Breast epithelium (tissue), 4 donors: Measurements from ENCODE around the gene PDSS2. TPM values are rescaled to one million over a fixed set of nuclear protein-coding genes. Genes with fewer than 3 reads are reported as not detected.
"Not testable (repeated sequence)": the region's sequence is repeated elsewhere in the genome, so short reads cannot be mapped to it uniquely, and the experiment has no call there.

Experiments used
- DNase-seq, 2 donors: peaks; one replicate each; pipeline ENCODE4 v3.0.0-alpha.2; 2019; ENCODE audit warnings: low spot score in 2 of 2
- H3K27ac ChIP-seq, 2 donors: fragments of 200-600 bp; sonication (generic) in 1 of 2; one replicate each; pipeline ENCODE4 v1.5.1; 2016 to 2019; ENCODE audit warnings: mild to moderate bottlenecking in 1 of 2
- H3K27me3 ChIP-seq, 2 donors: fragments of 200-600 bp; sonication (generic) in 1 of 2; one replicate each; pipeline versions ENCODE4 v1.5.1 to v1.6.0; 2017 to 2019; ENCODE audit warnings: control low read depth in 1 of 2, mild to moderate bottlenecking in 1 of 2
- H3K36me3 ChIP-seq: fragments of 200-600 bp; one replicate; pipeline ENCODE4 v1.5.1; 2019
- H3K4me1 ChIP-seq, 2 donors: fragments of 200-600 bp; sonication (generic); one replicate each; pipeline ENCODE4 v1.5.1; 2016 to 2019; ENCODE audit warnings: control low read depth in 1 of 2
- H3K4me3 ChIP-seq, 3 donors: fragments of 200-600 bp; sonication (generic); 1 replicate in 2 of 3; 2 replicates in 1 of 3; pipeline ENCODE4 v1.5.1; 2016 to 2019; ENCODE audit warnings: mild to moderate bottlenecking in 3 of 3, moderate library complexity in 2 of 3
- H3K9me3 ChIP-seq, 2 donors: fragments of 200-600 bp; sonication (generic) in 1 of 2; one replicate each; pipeline ENCODE4 v1.5.1; 2016 to 2019; ENCODE audit warnings: control low read depth in 1 of 2
- POLR2A ChIP-seq: fragments of 450-650 bp; IDR thresholded peaks from one replicate; pipeline ENCODE4 v1.6.1; 2016; ENCODE audit warnings: antibody characterized with exemption, mild to moderate bottlenecking, moderate library complexity
- POLR2AphosphoS5 ChIP-seq, 3 donors: sonication (generic); formaldehyde crosslinking; IDR thresholded peaks; one replicate each; pipeline ENCODE4 v1.6.1; 2017; ENCODE audit warnings: antibody characterized with exemption in 3 of 3
- intact Hi-C: fragments of 100-400 bp; cut with DNase I; formaldehyde crosslinking; loops from one replicate; pipeline ENCODE4 v1.15.1; 2023; ENCODE audit warnings: low total_unique reads
- total RNA-seq, 3 donors: library from RNA; depleted of rRNA; stranded (reverse); fragments of >200 nt; gene quantifications; one replicate each; pipeline ENCODE4 v1.1.0, GENCODE V29; 2016
- TF ChIP-seq, protein P1 (sequence below), 3 donors: fragments of 450-650 bp; IDR thresholded peaks; one replicate each; pipeline ENCODE4 v1.5.1; 2016 to 2017; ENCODE audit warnings: antibody characterized with exemption in 3 of 3, mild to moderate bottlenecking in 3 of 3, moderate library complexity in 3 of 3

Gene PDSS2
- total RNA-seq, 3 donors from 2014 or later = 6.9 to 13.5 (median 11.1) TPM

DNA sequence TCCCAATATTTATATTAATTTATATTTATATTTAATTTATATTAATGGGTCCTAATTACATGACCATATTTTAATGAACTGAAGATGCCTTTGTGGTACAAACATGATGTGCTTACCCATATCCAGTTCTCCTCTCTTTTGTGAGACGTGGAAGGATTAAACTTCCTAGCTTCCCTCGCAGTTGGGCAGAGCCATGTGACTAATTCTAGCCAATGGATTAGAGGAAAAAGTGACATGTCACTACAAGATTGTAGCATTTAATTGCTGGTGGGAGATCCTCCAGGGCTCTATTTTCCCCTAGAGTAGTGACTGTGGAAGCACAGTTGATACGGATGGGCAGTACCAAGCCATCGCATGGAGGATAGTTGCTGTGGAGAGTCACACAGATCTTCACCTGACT is 25.8 kb upstream of the PDSS2 start:
- intact Hi-C loops = no loop called here
- TF ChIP-seq, protein P1, sequence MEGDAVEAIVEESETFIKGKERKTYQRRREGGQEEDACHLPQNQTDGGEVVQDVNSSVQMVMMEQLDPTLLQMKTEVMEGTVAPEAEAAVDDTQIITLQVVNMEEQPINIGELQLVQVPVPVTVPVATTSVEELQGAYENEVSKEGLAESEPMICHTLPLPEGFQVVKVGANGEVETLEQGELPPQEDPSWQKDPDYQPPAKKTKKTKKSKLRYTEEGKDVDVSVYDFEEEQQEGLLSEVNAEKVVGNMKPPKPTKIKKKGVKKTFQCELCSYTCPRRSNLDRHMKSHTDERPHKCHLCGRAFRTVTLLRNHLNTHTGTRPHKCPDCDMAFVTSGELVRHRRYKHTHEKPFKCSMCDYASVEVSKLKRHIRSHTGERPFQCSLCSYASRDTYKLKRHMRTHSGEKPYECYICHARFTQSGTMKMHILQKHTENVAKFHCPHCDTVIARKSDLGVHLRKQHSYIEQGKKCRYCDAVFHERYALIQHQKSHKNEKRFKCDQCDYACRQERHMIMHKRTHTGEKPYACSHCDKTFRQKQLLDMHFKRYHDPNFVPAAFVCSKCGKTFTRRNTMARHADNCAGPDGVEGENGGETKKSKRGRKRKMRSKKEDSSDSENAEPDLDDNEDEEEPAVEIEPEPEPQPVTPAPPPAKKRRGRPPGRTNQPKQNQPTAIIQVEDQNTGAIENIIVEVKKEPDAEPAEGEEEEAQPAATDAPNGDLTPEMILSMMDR (IDR thresholded peaks at IDR 0.05) = no peak
- TF ChIP-seq POLR2A = no peak
- TF ChIP-seq POLR2AphosphoS5 (IDR thresholded peaks at IDR 0.05) = no peak
- Histone ChIP-seq H3K36me3 (no peaks in the 10 kb centered on the region), H3K9me3 (no peaks in the 10 kb centered on the region), H3K27ac (no peak overlapping the region), H3K4me3 (no peak overlapping the region), H3K27me3 (peaks cover 0 to 23% of the 10 kb centered on the region in 2 donors), H3K4me1 (peaks cover 0 to 4% of the 10 kb centered on the region in 2 donors)
- no peak for DNase-seq

DNA sequence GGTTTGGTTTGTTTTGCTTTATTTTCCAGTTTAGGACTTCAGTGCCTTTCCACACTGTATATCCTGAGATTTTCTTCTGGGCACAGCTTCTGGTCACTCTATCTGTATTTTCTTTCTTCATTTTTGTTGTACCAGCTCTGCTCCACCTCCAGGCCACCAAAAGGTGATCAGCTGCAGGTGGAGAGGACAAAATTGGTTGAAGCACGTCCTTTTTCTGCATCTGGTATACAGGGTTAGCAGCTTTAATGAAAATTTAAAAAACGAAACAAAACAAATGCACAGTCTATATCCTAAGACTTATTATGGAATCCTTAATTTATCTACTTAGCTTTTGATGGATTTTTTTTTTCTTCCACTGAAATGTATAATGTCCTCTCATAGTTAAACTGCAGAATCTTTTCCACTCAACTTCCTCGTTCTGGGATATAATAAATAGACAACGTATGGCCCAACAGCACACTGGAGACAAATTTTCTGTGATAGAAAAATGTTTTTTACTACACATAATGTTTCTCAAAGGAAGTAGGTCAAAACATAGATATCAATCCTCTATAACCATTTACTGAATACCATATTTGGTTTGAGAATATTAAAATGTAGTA is 19.8 kb upstream of the PDSS2 start:
- intact Hi-C loops = no loop called here
- no peak overlapping the region for H3K27ac ChIP-seq
- no peak for DNase-seq
- no peak overlapping the region for H3K4me3 ChIP-seq
- no peaks in the 10 kb centered on the region for H3K4me1 ChIP-seq
- H3K36me3 ChIP-seq = no peaks in the 10 kb centered on the region
- H3K9me3 ChIP-seq = no peaks in the 10 kb centered on the region
- TF ChIP-seq POLR2AphosphoS5 (IDR thresholded peaks at IDR 0.05) = no peak
- TF ChIP-seq, protein P1 (IDR thresholded peaks at IDR 0.05) = no peak
- TF ChIP-seq POLR2A = no peak
- H3K27me3 ChIP-seq = no peaks in the 10 kb centered on the region

DNA sequence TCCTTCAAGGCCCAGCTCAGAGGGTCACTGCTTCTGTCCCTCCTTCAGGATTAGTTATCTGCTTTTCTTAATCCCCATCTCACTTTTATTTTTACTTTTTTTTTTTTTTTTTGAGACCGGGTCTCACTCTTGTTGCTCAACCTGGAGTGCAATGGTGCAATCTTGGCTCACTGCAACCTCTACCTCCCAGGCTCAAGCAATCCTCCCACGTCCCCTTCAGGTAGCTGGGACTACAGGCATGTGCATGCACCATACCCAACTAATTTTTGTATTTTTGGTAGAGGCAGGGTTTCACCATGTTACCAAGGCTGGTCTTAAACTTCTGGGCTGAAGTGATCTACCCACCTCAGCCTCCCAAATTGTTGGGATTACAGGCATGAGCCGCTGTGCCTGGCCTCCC is 16.5 kb upstream of the PDSS2 start:
- intact Hi-C loops, H3K27ac ChIP-seq, H3K4me3 ChIP-seq, DNase-seq, H3K36me3 ChIP-seq, H3K4me1 ChIP-seq, H3K27me3 ChIP-seq, H3K9me3 ChIP-seq: not testable (repeated sequence)

DNA sequence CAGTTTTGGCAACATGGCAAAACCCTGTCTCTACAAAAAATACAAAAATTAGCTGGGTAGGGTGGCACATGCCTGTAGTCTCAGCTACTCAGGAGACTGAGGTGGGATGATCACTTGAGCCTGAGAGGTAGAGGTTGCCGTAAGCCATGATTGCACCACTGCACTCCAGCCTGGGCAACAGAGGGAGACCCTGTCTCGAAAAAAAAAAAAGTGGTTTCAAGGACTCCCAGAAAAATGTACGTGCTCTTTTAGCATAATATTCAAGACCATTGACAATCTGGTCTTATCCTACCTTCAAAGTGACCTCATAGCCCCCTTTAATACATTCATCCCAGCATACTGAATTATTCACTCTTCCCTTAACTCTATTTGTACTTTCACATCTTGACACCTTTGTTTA is 16.0 kb upstream of the PDSS2 start:
- H3K27ac ChIP-seq, intact Hi-C loops, H3K4me1 ChIP-seq, H3K27me3 ChIP-seq, H3K9me3 ChIP-seq, H3K4me3 ChIP-seq, H3K36me3 ChIP-seq, DNase-seq: not testable (repeated sequence)

DNA sequence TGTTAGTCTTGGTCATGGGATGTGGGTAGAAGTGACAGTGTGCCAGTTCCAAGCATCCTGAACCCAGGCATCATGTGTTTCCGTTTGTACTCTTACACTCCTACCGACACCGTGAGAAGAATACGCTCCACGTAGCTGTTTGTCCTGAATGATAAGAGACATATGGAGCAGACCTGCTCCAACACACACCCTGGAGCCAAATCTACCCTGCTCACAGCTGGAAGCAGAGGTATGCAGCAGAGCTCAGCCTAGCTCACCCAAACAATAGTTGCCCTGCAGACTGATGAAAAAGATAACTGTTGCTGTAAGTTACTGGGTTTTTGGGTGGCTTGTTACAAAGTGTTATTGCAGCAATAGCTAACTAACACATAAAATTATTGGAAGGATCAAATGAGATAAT is 14.3 kb upstream of the PDSS2 start:
- no peak for DNase-seq
- Histone ChIP-seq H3K9me3 (no peaks in the 10 kb centered on the region), H3K27ac (no peak overlapping the region), H3K27me3 (no peaks in the 10 kb centered on the region), H3K4me1 (no peaks in the 10 kb centered on the region), H3K4me3 (no peak overlapping the region), H3K36me3 (no peaks in the 10 kb centered on the region)
- intact Hi-C loops = no loop called here
- TF ChIP-seq, protein P1 (IDR thresholded peaks at IDR 0.05) = no peak
- TF ChIP-seq POLR2A (no peak), POLR2AphosphoS5 (IDR thresholded peaks at IDR 0.05) (no peak)

DNA sequence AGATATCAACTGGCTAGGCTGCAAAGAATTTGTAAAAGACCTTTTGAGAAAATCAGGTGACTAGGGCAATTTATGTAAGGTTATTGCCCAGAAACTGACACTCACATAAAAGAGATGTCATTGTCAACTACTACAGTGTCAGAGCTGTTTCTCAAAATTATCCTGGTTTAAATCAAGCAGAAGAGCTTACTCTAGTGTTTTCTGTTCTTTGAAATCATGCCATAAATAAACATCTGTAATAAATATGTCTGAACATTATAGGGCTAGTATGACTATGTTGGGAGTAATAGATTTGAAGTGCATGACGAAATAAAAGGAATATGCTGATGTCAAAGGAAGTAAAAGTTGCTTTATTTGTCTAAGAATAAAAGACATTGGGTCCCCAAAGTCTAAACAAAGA is 11.0 kb upstream of the PDSS2 start:
- TF ChIP-seq, protein P1 (IDR thresholded peaks at IDR 0.05) = no peak
- no peaks in the 10 kb centered on the region for H3K36me3 ChIP-seq
- no peak overlapping the region for H3K27ac ChIP-seq

More for the DNA sequence above, 11.0 kb upstream of the PDSS2 start:
- Histone ChIP-seq H3K4me1 (no peaks in the 10 kb centered on the region), H3K4me3 (no peak overlapping the region), H3K9me3 (no peaks in the 10 kb centered on the region), H3K27me3 (no peaks in the 10 kb centered on the region)
- no peak for DNase-seq
- intact Hi-C loops = no loop called here
